Measurements from ENCODE around the gene CWH43.
"Not testable (repeated sequence)": the region's sequence is repeated elsewhere in the genome, so short reads cannot be mapped to it uniquely, and the experiment has no call there.

CWH43 gene

GRCh38 chr4:48998440-48998839 is 12.4 kb downstream of the CWH43 start:
- Histone ChIP-seq H3K9me3 (ENCODE audit: control insufficient read depth, low read length) (no peaks in the 10 kb centered on the region), H3K4me3 (ENCODE audit: insufficient read depth, low read depth, low read length, poor library complexity, severe bottlenecking) (no peak overlapping the region), H3K36me3 (ENCODE audit: control insufficient read depth, insufficient read depth, low read length) (no peaks in the 10 kb centered on the region), H3K27ac (ENCODE audit: insufficient read depth, low read length, poor library complexity, severe bottlenecking) (no peak overlapping the region), H3K4me1 (ENCODE audit: control insufficient read depth, insufficient read depth, low read length, poor library complexity, severe bottlenecking) (no peaks in the 10 kb centered on the region), H3K27me3 (replicated peaks; ENCODE audit: control insufficient read depth, insufficient read depth, low read length, poor library complexity, severe bottlenecking) (no peaks in the 10 kb centered on the region)
- DNase-seq, result no peak

- Histone ChIP-seq H3K4me1 (ENCODE audit: control insufficient read depth, insufficient read depth, low read length, poor library complexity, severe bottlenecking) (no peaks in the 10 kb centered on the region), H3K27me3 (replicated peaks; ENCODE audit: control insufficient read depth, insufficient read depth, low read length, poor library complexity, severe bottlenecking) (no peaks in the 10 kb centered on the region), H3K27ac (ENCODE audit: insufficient read depth, low read length, poor library complexity, severe bottlenecking) (no peak overlapping the region), H3K36me3 (ENCODE audit: control insufficient read depth, insufficient read depth, low read length) (no peaks in the 10 kb centered on the region), H3K9me3 (ENCODE audit: control insufficient read depth, low read length) (no peaks in the 10 kb centered on the region), H3K4me3 (ENCODE audit: insufficient read depth, low read depth, low read length, poor library complexity, severe bottlenecking) (no peak overlapping the region)
- no peak for DNase-seq
Measured at GRCh38 chr4:49000806-49001205, 14.7 kb downstream of the CWH43 start.

GRCh38 chr4:49002931-49003330 is 16.9 kb downstream of the CWH43 start:
- Histone ChIP-seq H3K4me1 (ENCODE audit: control insufficient read depth, insufficient read depth, low read length, poor library complexity, severe bottlenecking) (no peaks in the 10 kb centered on the region), H3K27me3 (replicated peaks; ENCODE audit: control insufficient read depth, insufficient read depth, low read length, poor library complexity, severe bottlenecking) (no peaks in the 10 kb centered on the region), H3K36me3 (ENCODE audit: control insufficient read depth, insufficient read depth, low read length) (no peaks in the 10 kb centered on the region), H3K4me3 (ENCODE audit: insufficient read depth, low read depth, low read length, poor library complexity, severe bottlenecking) (no peak overlapping the region), H3K9me3 (ENCODE audit: control insufficient read depth, low read length) (no peaks in the 10 kb centered on the region), H3K27ac (ENCODE audit: insufficient read depth, low read length, poor library complexity, severe bottlenecking) (no peak overlapping the region)
- DNase-seq, result no peak

- H3K27ac ChIP-seq (ENCODE audit: insufficient read depth, low read length, poor library complexity, severe bottlenecking), result no peak overlapping the region
- H3K4me1 ChIP-seq (ENCODE audit: control insufficient read depth, insufficient read depth, low read length, poor library complexity, severe bottlenecking), result no peaks in the 10 kb centered on the region
- no peaks in the 10 kb centered on the region for H3K36me3 ChIP-seq (ENCODE audit: control insufficient read depth, insufficient read depth, low read length)
- no peaks in the 10 kb centered on the region for H3K9me3 ChIP-seq (ENCODE audit: control insufficient read depth, low read length)
- H3K27me3 ChIP-seq (replicated peaks; ENCODE audit: control insufficient read depth, insufficient read depth, low read length, poor library complexity, severe bottlenecking), result no peaks in the 10 kb centered on the region
- DNase-seq, result no peak
- H3K4me3 ChIP-seq (ENCODE audit: insufficient read depth, low read depth, low read length, poor library complexity, severe bottlenecking), result no peak overlapping the region
Measured at GRCh38 chr4:49018718-49019295, 32.7 kb downstream of the CWH43 start.

- H3K4me1 ChIP-seq (ENCODE audit: control insufficient read depth, insufficient read depth, low read length, poor library complexity, severe bottlenecking), result no peaks in the 10 kb centered on the region
- peaks cover 3% of the 10 kb centered on the region for H3K27me3 ChIP-seq (replicated peaks; ENCODE audit: control insufficient read depth, insufficient read depth, low read length, poor library complexity, severe bottlenecking)
- no peak overlapping the region for H3K27ac ChIP-seq (ENCODE audit: insufficient read depth, low read length, poor library complexity, severe bottlenecking)
- H3K4me3 ChIP-seq (ENCODE audit: insufficient read depth, low read depth, low read length, poor library complexity, severe bottlenecking), result no peak overlapping the region
- no peaks in the 10 kb centered on the region for H3K36me3 ChIP-seq (ENCODE audit: control insufficient read depth, insufficient read depth, low read length)
- H3K9me3 ChIP-seq (ENCODE audit: control insufficient read depth, low read length), result no peaks in the 10 kb centered on the region
- DNase-seq, result no peak
Measured at GRCh38 chr4:49032440-49033161, 46.5 kb downstream of the CWH43 start.

GRCh38 chr4:49036528-49036927 is 50.5 kb downstream of the CWH43 start:
- H3K9me3 ChIP-seq (ENCODE audit: control insufficient read depth, low read length), result no peaks in the 10 kb centered on the region
- no peaks in the 10 kb centered on the region for H3K4me1 ChIP-seq (ENCODE audit: control insufficient read depth, insufficient read depth, low read length, poor library complexity, severe bottlenecking)
- H3K27me3 ChIP-seq (replicated peaks; ENCODE audit: control insufficient read depth, insufficient read depth, low read length, poor library complexity, severe bottlenecking), result no peaks in the 10 kb centered on the region
- no peaks in the 10 kb centered on the region for H3K36me3 ChIP-seq (ENCODE audit: control insufficient read depth, insufficient read depth, low read length)
- H3K27ac ChIP-seq (ENCODE audit: insufficient read depth, low read length, poor library complexity, severe bottlenecking), result no peak overlapping the region
- no peak for DNase-seq
- no peak overlapping the region for H3K4me3 ChIP-seq (ENCODE audit: insufficient read depth, low read depth, low read length, poor library complexity, severe bottlenecking)

- Histone ChIP-seq H3K36me3 (ENCODE audit: control insufficient read depth, insufficient read depth, low read length) (no peaks in the 10 kb centered on the region), H3K9me3 (ENCODE audit: control insufficient read depth, low read length) (no peaks in the 10 kb centered on the region), H3K4me3 (ENCODE audit: insufficient read depth, low read depth, low read length, poor library complexity, severe bottlenecking) (no peak overlapping the region), H3K27ac (ENCODE audit: insufficient read depth, low read length, poor library complexity, severe bottlenecking) (no peak overlapping the region), H3K4me1 (ENCODE audit: control insufficient read depth, insufficient read depth, low read length, poor library complexity, severe bottlenecking) (no peaks in the 10 kb centered on the region), H3K27me3 (replicated peaks; ENCODE audit: control insufficient read depth, insufficient read depth, low read length, poor library complexity, severe bottlenecking) (peaks cover 3% of the 10 kb centered on the region)
- DNase-seq, result no peak
Measured at GRCh38 chr4:49044270-49044669, 58.2 kb downstream of the CWH43 start.

- no peaks in the 10 kb centered on the region for H3K27me3 ChIP-seq (replicated peaks; ENCODE audit: control insufficient read depth, insufficient read depth, low read length, poor library complexity, severe bottlenecking)
- no peak for DNase-seq
- no peak overlapping the region for H3K27ac ChIP-seq (ENCODE audit: insufficient read depth, low read length, poor library complexity, severe bottlenecking)
Measured at GRCh38 chr4:49058306-49058705, 72.2 kb downstream of the CWH43 start.

GRCh38 chr4:49063670-49064069 is 77.6 kb downstream of the CWH43 start:
- H3K27ac ChIP-seq (ENCODE audit: insufficient read depth, low read length, poor library complexity, severe bottlenecking), result no peak overlapping the region
- H3K36me3 ChIP-seq (ENCODE audit: control insufficient read depth, insufficient read depth, low read length), result no peaks in the 10 kb centered on the region

More at GRCh38 chr4:49058306-49058705, 72.2 kb downstream of the CWH43 start:
- Histone ChIP-seq H3K9me3 (ENCODE audit: control insufficient read depth, low read length) (no peaks in the 10 kb centered on the region), H3K36me3 (ENCODE audit: control insufficient read depth, insufficient read depth, low read length) (no peaks in the 10 kb centered on the region), H3K4me3 (ENCODE audit: insufficient read depth, low read depth, low read length, poor library complexity, severe bottlenecking) (no peak overlapping the region), H3K4me1 (ENCODE audit: control insufficient read depth, insufficient read depth, low read length, poor library complexity, severe bottlenecking) (no peaks in the 10 kb centered on the region)

GRCh38 chr4:49072196-49072595 is 86.1 kb downstream of the CWH43 start:
- not testable (repeated sequence) for H3K27me3 ChIP-seq (replicated peaks; ENCODE audit: control insufficient read depth, insufficient read depth, low read length, poor library complexity, severe bottlenecking); H3K36me3 ChIP-seq (ENCODE audit: control insufficient read depth, insufficient read depth, low read length); H3K27ac ChIP-seq (ENCODE audit: insufficient read depth, low read length, poor library complexity, severe bottlenecking); H3K4me1 ChIP-seq (ENCODE audit: control insufficient read depth, insufficient read depth, low read length, poor library complexity, severe bottlenecking); H3K9me3 ChIP-seq (ENCODE audit: control insufficient read depth, low read length); DNase-seq; H3K4me3 ChIP-seq (ENCODE audit: insufficient read depth, low read depth, low read length, poor library complexity, severe bottlenecking)

More at GRCh38 chr4:49063670-49064069, 77.6 kb downstream of the CWH43 start:
- Histone ChIP-seq H3K27me3 (replicated peaks; ENCODE audit: control insufficient read depth, insufficient read depth, low read length, poor library complexity, severe bottlenecking) (no peaks in the 10 kb centered on the region), H3K4me3 (ENCODE audit: insufficient read depth, low read depth, low read length, poor library complexity, severe bottlenecking) (no peak overlapping the region), H3K9me3 (ENCODE audit: control insufficient read depth, low read length) (no peaks in the 10 kb centered on the region), H3K4me1 (ENCODE audit: control insufficient read depth, insufficient read depth, low read length, poor library complexity, severe bottlenecking) (no peaks in the 10 kb centered on the region)
- DNase-seq, result no peak

All from effector memory CD4-positive, alpha-beta T cell (primary cell).